Measurements from ENCODE around the gene STIM1.
"Not testable (repeated sequence)": the region's sequence is repeated elsewhere in the genome, so short reads cannot be mapped to it uniquely, and the experiment has no call there.

GRCh38 chr11:3814832-3815231, 40.6 kb upstream of the STIM1 start:
- TF ChIP-seq, protein P1, sequence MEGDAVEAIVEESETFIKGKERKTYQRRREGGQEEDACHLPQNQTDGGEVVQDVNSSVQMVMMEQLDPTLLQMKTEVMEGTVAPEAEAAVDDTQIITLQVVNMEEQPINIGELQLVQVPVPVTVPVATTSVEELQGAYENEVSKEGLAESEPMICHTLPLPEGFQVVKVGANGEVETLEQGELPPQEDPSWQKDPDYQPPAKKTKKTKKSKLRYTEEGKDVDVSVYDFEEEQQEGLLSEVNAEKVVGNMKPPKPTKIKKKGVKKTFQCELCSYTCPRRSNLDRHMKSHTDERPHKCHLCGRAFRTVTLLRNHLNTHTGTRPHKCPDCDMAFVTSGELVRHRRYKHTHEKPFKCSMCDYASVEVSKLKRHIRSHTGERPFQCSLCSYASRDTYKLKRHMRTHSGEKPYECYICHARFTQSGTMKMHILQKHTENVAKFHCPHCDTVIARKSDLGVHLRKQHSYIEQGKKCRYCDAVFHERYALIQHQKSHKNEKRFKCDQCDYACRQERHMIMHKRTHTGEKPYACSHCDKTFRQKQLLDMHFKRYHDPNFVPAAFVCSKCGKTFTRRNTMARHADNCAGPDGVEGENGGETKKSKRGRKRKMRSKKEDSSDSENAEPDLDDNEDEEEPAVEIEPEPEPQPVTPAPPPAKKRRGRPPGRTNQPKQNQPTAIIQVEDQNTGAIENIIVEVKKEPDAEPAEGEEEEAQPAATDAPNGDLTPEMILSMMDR (IDR thresholded peaks at IDR 0.05 in 2 of 3, conservative IDR thresholded peaks at IDR 0.05 in 1 of 3; ENCODE audit: control insufficient read depth in 2 of 3, extremely low read depth in 1 of 3, insufficient read depth in 1 of 3, low read depth in 3 of 3, low read length in 3 of 3): not testable (repeated sequence)
- TF ChIP-seq RELA (IDR thresholded peaks at IDR 0.05; ENCODE audit: borderline replicate concordance, partially characterized antibody); POLR2A (IDR thresholded peaks at IDR 0.05; ENCODE audit: low read depth, low read length); SP1 (IDR thresholded peaks at IDR 0.05; ENCODE audit: low read depth, low read length); HDAC6 (IDR thresholded peaks at IDR 0.05; ENCODE audit: unreplicated experiment); LARP7 (IDR thresholded peaks at IDR 0.05); SUZ12 (IDR thresholded peaks at IDR 0.05; ENCODE audit: unreplicated experiment); JUNB (IDR thresholded peaks at IDR 0.05): not testable (repeated sequence)
- TF ChIP-seq, protein P2, sequence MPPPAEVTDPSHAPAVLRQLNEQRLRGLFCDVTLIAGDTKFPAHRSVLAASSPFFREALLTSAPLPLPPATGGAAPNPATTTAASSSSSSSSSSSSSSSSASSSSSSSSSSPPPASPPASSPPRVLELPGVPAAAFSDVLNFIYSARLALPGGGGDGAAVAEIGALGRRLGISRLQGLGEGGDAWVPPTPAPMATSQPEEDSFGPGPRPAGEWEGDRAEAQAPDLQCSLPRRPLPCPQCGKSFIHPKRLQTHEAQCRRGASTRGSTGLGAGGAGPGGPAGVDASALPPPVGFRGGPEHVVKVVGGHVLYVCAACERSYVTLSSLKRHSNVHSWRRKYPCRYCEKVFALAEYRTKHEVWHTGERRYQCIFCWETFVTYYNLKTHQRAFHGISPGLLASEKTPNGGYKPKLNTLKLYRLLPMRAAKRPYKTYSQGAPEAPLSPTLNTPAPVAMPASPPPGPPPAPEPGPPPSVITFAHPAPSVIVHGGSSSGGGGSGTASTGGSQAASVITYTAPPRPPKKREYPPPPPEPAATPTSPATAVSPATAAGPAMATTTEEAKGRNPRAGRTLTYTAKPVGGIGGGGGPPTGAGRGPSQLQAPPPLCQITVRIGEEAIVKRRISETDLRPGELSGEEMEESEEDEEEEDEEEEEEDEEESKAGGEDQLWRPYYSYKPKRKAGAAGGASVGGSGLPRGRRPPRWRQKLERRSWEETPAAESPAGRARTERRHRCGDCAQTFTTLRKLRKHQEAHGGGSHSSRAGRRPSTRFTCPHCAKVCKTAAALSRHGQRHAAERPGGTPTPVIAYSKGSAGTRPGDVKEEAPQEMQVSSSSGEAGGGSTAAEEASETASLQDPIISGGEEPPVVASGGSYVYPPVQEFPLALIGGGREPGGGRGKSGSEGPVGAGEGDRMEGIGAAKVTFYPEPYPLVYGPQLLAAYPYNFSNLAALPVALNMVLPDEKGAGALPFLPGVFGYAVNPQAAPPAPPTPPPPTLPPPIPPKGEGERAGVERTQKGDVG (CRISPR knock-in tag; IDR thresholded peaks at IDR 0.05): not testable (repeated sequence)

Measured in GM12878 (cell line).